GM23248 (cell line): ENCODE measurements around the gene CTNNA3.

ENCODE experiments used
- EZH2 ChIP-seq: fragments of 200-600 bp; sonication (generic); IDR thresholded peaks from 2 replicates; pipeline ENCODE4 v1.6.1; 2018; ENCODE audit warnings: antibody characterized with exemption, mild to moderate bottlenecking; ENCODE audit not compliant: insufficient read depth, poor library complexity, severe bottlenecking
- EZH2phosphoT487 ChIP-seq: fragments of 200-600 bp; sonication (generic); IDR thresholded peaks from 2 replicates; pipeline ENCODE4 v1.6.1; 2018; ENCODE audit warnings: antibody characterized with exemption, moderate library complexity, mild to moderate bottlenecking, low read depth; ENCODE audit not compliant: insufficient read depth

DNA sequence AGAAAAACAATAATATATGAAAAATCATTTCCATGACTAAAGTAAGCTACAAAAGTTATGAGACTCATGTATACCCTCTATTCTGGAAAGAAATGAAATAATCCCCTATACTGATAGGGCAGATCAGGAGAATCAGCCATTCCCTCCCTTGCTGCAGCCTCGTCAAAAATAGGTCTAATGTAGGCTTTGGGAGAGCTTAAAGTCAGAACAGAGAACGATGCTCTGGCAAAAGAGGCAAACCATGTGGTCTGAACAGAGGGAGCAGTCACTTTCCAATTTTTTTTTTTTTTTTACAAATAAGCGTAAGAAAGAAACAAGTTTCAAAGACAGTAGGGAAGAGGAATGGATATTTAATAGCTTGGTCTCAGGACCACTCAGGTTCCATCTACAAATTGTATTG, 1232.4 kb downstream of the CTNNA3 start:
- TF ChIP-seq EZH2 (no peak), EZH2phosphoT487 (no peak)
